ENCODE data around the gene SNAP29.

SNAP29 gene

DNA sequence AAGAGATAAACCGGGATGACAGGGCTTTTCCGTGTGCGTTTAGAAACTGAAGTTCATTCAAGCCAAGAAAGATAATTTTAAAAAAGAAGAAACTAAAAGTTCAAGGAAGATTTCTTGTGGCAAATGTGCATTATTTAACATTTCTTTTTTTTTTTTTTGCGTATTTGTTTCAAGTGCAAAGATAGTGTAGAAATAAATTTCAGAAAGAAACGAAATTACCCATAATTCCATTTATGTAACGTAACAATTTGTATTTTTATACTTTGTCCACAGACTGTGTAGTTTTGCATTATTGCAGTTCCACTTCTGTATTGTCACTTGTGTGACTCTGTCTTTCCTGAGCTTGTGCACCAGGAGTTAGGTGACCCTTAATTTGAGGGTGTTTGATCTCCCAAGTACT is 24.0 kb downstream of the SNAP29 start:
- Histone ChIP-seq H3K79me2 (ENCODE audit: insufficient read depth, low read length) (no peaks in the 10 kb centered on the region), H3K9me3 (ENCODE audit: insufficient read depth, low read depth, low read length) (no peaks in the 10 kb centered on the region), H3K9ac (ENCODE audit: low read depth, low read length, poor library complexity, severe bottlenecking) (no peak overlapping the region), H4K20me1 (ENCODE audit: insufficient read depth, low read length, poor library complexity, severe bottlenecking) (no peaks in the 10 kb centered on the region), H2AFZ (ENCODE audit: low read length) (no peak overlapping the region), H3F3A (ENCODE audit: low read depth) (no peaks in the 10 kb centered on the region), H3K36me3 (ENCODE audit: insufficient read depth, low read length) (peaks cover 31% of the 10 kb centered on the region; the same call in 1 of the 2 replicates), H3K27me3 (ENCODE audit: insufficient read depth, low read length, poor library complexity, severe bottlenecking) (no peaks in the 10 kb centered on the region), H3K4me1 (ENCODE audit: insufficient read depth, low read length, poor library complexity, severe bottlenecking) (no peaks in the 10 kb centered on the region), H3K9me2 (replicated peaks; ENCODE audit: low read depth, low read length) (no peaks in the 10 kb centered on the region), H3K4me2 (ENCODE audit: low read depth, low read length, poor library complexity, severe bottlenecking) (no peak overlapping the region), H3K4me3 (ENCODE audit: low read length, poor library complexity, severe bottlenecking) (no peak overlapping the region)
- no peak for TF ChIP-seq EZH2phosphoT487 (IDR thresholded peaks at IDR 0.05; ENCODE audit: borderline replicate concordance)
- TF ChIP-seq, protein P1, sequence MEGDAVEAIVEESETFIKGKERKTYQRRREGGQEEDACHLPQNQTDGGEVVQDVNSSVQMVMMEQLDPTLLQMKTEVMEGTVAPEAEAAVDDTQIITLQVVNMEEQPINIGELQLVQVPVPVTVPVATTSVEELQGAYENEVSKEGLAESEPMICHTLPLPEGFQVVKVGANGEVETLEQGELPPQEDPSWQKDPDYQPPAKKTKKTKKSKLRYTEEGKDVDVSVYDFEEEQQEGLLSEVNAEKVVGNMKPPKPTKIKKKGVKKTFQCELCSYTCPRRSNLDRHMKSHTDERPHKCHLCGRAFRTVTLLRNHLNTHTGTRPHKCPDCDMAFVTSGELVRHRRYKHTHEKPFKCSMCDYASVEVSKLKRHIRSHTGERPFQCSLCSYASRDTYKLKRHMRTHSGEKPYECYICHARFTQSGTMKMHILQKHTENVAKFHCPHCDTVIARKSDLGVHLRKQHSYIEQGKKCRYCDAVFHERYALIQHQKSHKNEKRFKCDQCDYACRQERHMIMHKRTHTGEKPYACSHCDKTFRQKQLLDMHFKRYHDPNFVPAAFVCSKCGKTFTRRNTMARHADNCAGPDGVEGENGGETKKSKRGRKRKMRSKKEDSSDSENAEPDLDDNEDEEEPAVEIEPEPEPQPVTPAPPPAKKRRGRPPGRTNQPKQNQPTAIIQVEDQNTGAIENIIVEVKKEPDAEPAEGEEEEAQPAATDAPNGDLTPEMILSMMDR (conservative IDR thresholded peaks at IDR 0.05; ENCODE audit: low read length): no peak

DNA sequence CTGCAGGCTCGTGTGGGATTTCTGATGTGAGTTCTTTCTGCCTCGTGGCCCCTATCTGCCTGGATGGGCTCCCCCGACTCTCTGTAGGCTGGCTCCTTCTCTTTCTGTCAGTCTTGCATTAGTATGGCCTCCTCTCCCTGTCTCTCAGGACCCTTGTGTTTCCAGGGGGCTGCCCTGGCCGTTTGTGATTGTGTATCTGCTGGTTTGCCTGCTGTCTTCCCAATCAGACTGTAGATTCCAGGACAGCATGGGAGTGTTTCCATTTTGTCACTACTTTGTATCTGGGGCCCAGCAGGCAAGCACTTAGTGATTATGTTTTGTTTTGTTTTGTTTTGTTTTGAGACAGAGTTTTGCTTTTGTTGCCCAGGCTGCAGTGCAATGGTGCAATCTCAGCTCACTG is 25.6 kb downstream of the SNAP29 start:
- H3K4me3 ChIP-seq (ENCODE audit: low read length, poor library complexity, severe bottlenecking): no peak overlapping the region
- no peaks in the 10 kb centered on the region for H3K79me2 ChIP-seq (ENCODE audit: insufficient read depth, low read length)
- H2AFZ ChIP-seq (ENCODE audit: low read length): no peak overlapping the region
- H3F3A ChIP-seq (ENCODE audit: low read depth): no peaks in the 10 kb centered on the region
- peaks cover 44% of the 10 kb centered on the region; the same call in 1 of the 2 replicates for H3K36me3 ChIP-seq (ENCODE audit: insufficient read depth, low read length)
- no peaks in the 10 kb centered on the region for H4K20me1 ChIP-seq (ENCODE audit: insufficient read depth, low read length, poor library complexity, severe bottlenecking)
- H3K9me3 ChIP-seq (ENCODE audit: insufficient read depth, low read depth, low read length): no peaks in the 10 kb centered on the region
- H3K9me2 ChIP-seq (replicated peaks; ENCODE audit: low read depth, low read length): no peaks in the 10 kb centered on the region
- no peaks in the 10 kb centered on the region for H3K4me1 ChIP-seq (ENCODE audit: insufficient read depth, low read length, poor library complexity, severe bottlenecking)
- H3K4me2 ChIP-seq (ENCODE audit: low read depth, low read length, poor library complexity, severe bottlenecking): no peak overlapping the region
- H3K9ac ChIP-seq (ENCODE audit: low read depth, low read length, poor library complexity, severe bottlenecking): no peak overlapping the region
- H3K27me3 ChIP-seq (ENCODE audit: insufficient read depth, low read length, poor library complexity, severe bottlenecking): no peaks in the 10 kb centered on the region
- TF ChIP-seq, protein P1 (conservative IDR thresholded peaks at IDR 0.05; ENCODE audit: low read length): no peak
- TF ChIP-seq EZH2phosphoT487 (IDR thresholded peaks at IDR 0.05; ENCODE audit: borderline replicate concordance): no peak

DNA sequence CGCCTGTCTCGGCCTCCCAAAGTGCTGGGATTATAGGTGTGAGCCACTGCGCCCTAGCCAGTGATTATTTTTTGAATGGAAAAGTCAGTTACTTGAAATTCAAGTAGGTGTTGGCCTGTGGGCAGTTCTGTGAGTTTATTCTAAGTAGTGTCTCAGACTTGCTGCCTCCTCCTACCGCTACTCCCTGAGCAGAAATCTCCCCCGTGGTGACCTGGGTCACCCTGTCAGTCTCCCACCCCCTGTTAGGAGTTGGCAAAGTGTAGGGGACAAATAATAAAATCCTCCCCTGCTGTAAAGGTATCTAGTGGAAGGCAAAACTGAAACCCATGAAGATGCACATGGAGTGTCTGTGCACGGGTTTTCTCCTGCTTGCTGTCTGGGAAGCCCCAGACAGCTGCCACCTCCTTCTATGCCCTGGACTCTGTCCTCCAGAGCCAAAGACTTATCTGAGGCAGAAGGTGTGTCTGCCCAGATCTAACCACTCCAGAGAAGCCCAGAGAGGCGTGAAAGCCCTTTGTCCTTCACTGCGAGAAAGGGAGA is 26.3 kb downstream of the SNAP29 start:
- H3K4me2 ChIP-seq (ENCODE audit: low read depth, low read length, poor library complexity, severe bottlenecking): no peak overlapping the region
- no peaks in the 10 kb centered on the region for H3K4me1 ChIP-seq (ENCODE audit: insufficient read depth, low read length, poor library complexity, severe bottlenecking)
- no peaks in the 10 kb centered on the region for H3K9me3 ChIP-seq (ENCODE audit: insufficient read depth, low read depth, low read length)
- H3K27me3 ChIP-seq (ENCODE audit: insufficient read depth, low read length, poor library complexity, severe bottlenecking): no peaks in the 10 kb centered on the region
- H3K36me3 ChIP-seq (ENCODE audit: insufficient read depth, low read length): peaks cover 44% of the 10 kb centered on the region; the same call in 1 of the 2 replicates
- no peaks in the 10 kb centered on the region for H3F3A ChIP-seq (ENCODE audit: low read depth)
- H3K9ac ChIP-seq (ENCODE audit: low read depth, low read length, poor library complexity, severe bottlenecking): no peak overlapping the region
- H3K9me2 ChIP-seq (replicated peaks; ENCODE audit: low read depth, low read length): no peaks in the 10 kb centered on the region
- no peaks in the 10 kb centered on the region for H4K20me1 ChIP-seq (ENCODE audit: insufficient read depth, low read length, poor library complexity, severe bottlenecking)
- no peak overlapping the region for H3K4me3 ChIP-seq (ENCODE audit: low read length, poor library complexity, severe bottlenecking)
- TF ChIP-seq EZH2phosphoT487 (IDR thresholded peaks at IDR 0.05; ENCODE audit: borderline replicate concordance): no peak
- TF ChIP-seq, protein P1 (conservative IDR thresholded peaks at IDR 0.05; ENCODE audit: low read length): no peak
- H2AFZ ChIP-seq (ENCODE audit: low read length): no peak overlapping the region
- H3K79me2 ChIP-seq (ENCODE audit: insufficient read depth, low read length): no peaks in the 10 kb centered on the region

All from Loucy (cell line).